Liver (tissue), 3 donors: ENCODE results near the gene ALAS1.
A peak's percentile ranks its signal among the peaks of the same experiment; 100 is the strongest.

Experiments used
- ATF3 ChIP-seq: IDR thresholded peaks from 2 replicates; pipeline ENCODE4 v1.6.1; 2016; ENCODE audit warnings: antibody characterized with exemption
- CTCF ChIP-seq: fragments of 150-350 bp; IDR thresholded peaks from 2 replicates; pipeline ENCODE4 v1.5.1; 2017; ENCODE audit warnings: improper control_type of control experiment, low read depth, low read length; ENCODE audit not compliant: missing input control
- EGR1 ChIP-seq, 2 donors: IDR thresholded peaks; 2 replicates each; pipeline ENCODE4 v1.6.1; 2016 to 2018; ENCODE audit warnings: antibody characterized with exemption in 2 of 2, low read depth in 2 of 2
- FOXA1 ChIP-seq: IDR thresholded peaks from 2 replicates; pipeline ENCODE4 v1.6.1; 2016; ENCODE audit warnings: antibody characterized with exemption
- FOXA2 ChIP-seq: IDR thresholded peaks from 2 replicates; pipeline ENCODE4 v1.6.1; 2016; ENCODE audit warnings: antibody characterized with exemption
- GABPA ChIP-seq, 2 donors: IDR thresholded peaks in 1 of 2; conservative IDR thresholded peaks in 1 of 2; 2 replicates each; pipeline ENCODE4 v1.6.1; 2016; ENCODE audit warnings: antibody characterized with exemption in 2 of 2, mild to moderate bottlenecking in 1 of 2, moderate library complexity in 1 of 2
- JUND ChIP-seq, 2 donors: IDR thresholded peaks; 2 replicates each; pipeline ENCODE4 v1.6.1; 2016; ENCODE audit warnings: antibody characterized with exemption in 2 of 2
- MAX ChIP-seq: IDR thresholded peaks from 2 replicates; pipeline ENCODE4 v1.6.1; 2016; ENCODE audit warnings: antibody characterized with exemption
- RAD21 ChIP-seq, 2 donors: IDR thresholded peaks; 2 replicates each; pipeline ENCODE4 v1.6.1; 2016; ENCODE audit warnings: antibody characterized with exemption in 2 of 2, mild to moderate bottlenecking in 2 of 2
- REST ChIP-seq: IDR thresholded peaks from 2 replicates; pipeline ENCODE4 v1.6.1; 2016; ENCODE audit warnings: antibody characterized with exemption, mild to moderate bottlenecking
- RXRA ChIP-seq, 2 donors: IDR thresholded peaks; 2 replicates each; pipeline ENCODE4 v1.6.1; 2017 to 2018; ENCODE audit warnings: antibody characterized with exemption in 2 of 2, mild to moderate bottlenecking in 1 of 2
- SP1 ChIP-seq: IDR thresholded peaks from 2 replicates; pipeline ENCODE4 v1.6.1; 2018; ENCODE audit warnings: antibody characterized with exemption, mild to moderate bottlenecking
- TAF1 ChIP-seq: conservative IDR thresholded peaks from 2 replicates; pipeline ENCODE4 v1.6.1; 2016; ENCODE audit warnings: antibody characterized with exemption, mild to moderate bottlenecking
- ZBTB33 ChIP-seq: IDR thresholded peaks from 2 replicates; pipeline ENCODE4 v1.6.1; 2016; ENCODE audit warnings: antibody characterized with exemption
- donor health status: healthy.
- donor health status: healthy.

GRCh38 chr3:52211268-52211891, 13.4 kb downstream of the ALAS1 start:
- TF ChIP-seq CTCF (no peak), EGR1 (IDR thresholded peaks at IDR 0.05; ENCODE audit: low read depth in 2 of 2) (peak in 1 of 2 donors; percentile 60), TAF1 (no peak), FOXA1 (peak; percentile 53), JUND (IDR thresholded peaks at IDR 0.05) (peak in 1 of 2 donors; percentile 67), REST (peak; percentile 45), ZBTB33 (peak; percentile 81), RAD21 (IDR thresholded peaks at IDR 0.05) (peak; percentile 48 to 61), SP1 (peak; percentile 99), MAX (peak; percentile 68), GABPA (IDR thresholded peaks at IDR 0.05 in 1 of 2, conservative IDR thresholded peaks at IDR 0.05 in 1 of 2) (peak in 1 of 2 donors; percentile 59), FOXA2 (peak; percentile 89), RXRA (IDR thresholded peaks at IDR 0.05) (peak; percentile 99), ATF3 (peak; percentile 73)
